DND-41 (cell line): ENCODE results near the gene WFDC12.

ENCODE experiments used
- ATAC-seq: fragments of 200-7000 bp; cut with Tn5 transposase; 3 replicates; pipeline ENCODE4 v1.9.1; 2021; ENCODE audit warnings: low read depth; ENCODE audit not compliant: insufficient read depth
- DNase-seq: peaks from one replicate; pipeline ENCODE4 v3.0.0-alpha.2; 2020
- H2AFZ ChIP-seq: 2 replicates; pipeline ENCODE4 v1.6.0; 2012; ENCODE audit warnings: low read depth, low read length
- H3K27ac ChIP-seq: 2 replicates; pipeline ENCODE4 v1.5.1; 2012; ENCODE audit warnings: low read length, inconsistent platforms
- H3K27me3 ChIP-seq: fragments of 200-600 bp; sonication (generic); 2 replicates; pipeline ENCODE4 v1.6.0; 2012; ENCODE audit warnings: low read length, mild to moderate bottlenecking, inconsistent platforms; ENCODE audit not compliant: insufficient read depth, poor library complexity
- H3K36me3 ChIP-seq: 2 replicates; pipeline ENCODE4 v1.5.1; 2012; ENCODE audit warnings: low read length, inconsistent platforms; ENCODE audit not compliant: insufficient read depth
- H3K4me1 ChIP-seq: 2 replicates; pipeline ENCODE4 v1.5.1; 2012; ENCODE audit warnings: mild to moderate bottlenecking, low read length; ENCODE audit not compliant: insufficient read depth
- H3K4me2 ChIP-seq: 2 replicates; pipeline ENCODE4 v1.6.0; 2012; ENCODE audit warnings: mild to moderate bottlenecking, moderate library complexity, low read length, inconsistent platforms; ENCODE audit not compliant: insufficient read depth
- H3K4me3 ChIP-seq, 2 experiments: fragments of 200-600 bp in 1 of 2; shearing (Covaris generic) in 1 of 2; 2 replicates each; pipeline ENCODE4 v1.5.1; 2012 to 2016; ENCODE audit warnings: inconsistent platforms in 2 of 2, low read length in 2 of 2, mild to moderate bottlenecking in 2 of 2, low read depth in 1 of 2, moderate library complexity in 1 of 2
- H3K79me2 ChIP-seq: 2 replicates; pipeline ENCODE4 v1.6.0; 2012; ENCODE audit warnings: low read length, inconsistent platforms; ENCODE audit not compliant: insufficient read depth
- H3K9ac ChIP-seq: 2 replicates; pipeline ENCODE4 v1.6.0; 2012; ENCODE audit warnings: low read depth, mild to moderate bottlenecking, inconsistent platforms, low read length, moderate library complexity
- H3K9me3 ChIP-seq: 2 replicates; pipeline ENCODE4 v1.5.1; 2012; ENCODE audit warnings: low read length, moderate library complexity, mild to moderate bottlenecking, inconsistent platforms; ENCODE audit not compliant: insufficient read depth, severe bottlenecking
- H4K20me1 ChIP-seq: 2 replicates; pipeline ENCODE4 v1.6.0; 2012; ENCODE audit warnings: low read length; ENCODE audit not compliant: insufficient read depth
- EZH2 ChIP-seq: IDR thresholded peaks from 3 replicates; pipeline ENCODE4 v1.6.1; 2012; ENCODE audit warnings: borderline replicate concordance, low read depth, mild to moderate bottlenecking, moderate library complexity, low read length, inconsistent platforms; ENCODE audit not compliant: severe bottlenecking
- TF ChIP-seq, protein P1 (sequence below): IDR thresholded peaks from 2 replicates; pipeline ENCODE4 v1.5.1; 2012; ENCODE audit warnings: borderline replicate concordance, low read length, moderate library complexity, mild to moderate bottlenecking; ENCODE audit not compliant: poor library complexity, severe bottlenecking; ENCODE audit errors: extremely low read depth

The WFDC12 gene

DNA sequence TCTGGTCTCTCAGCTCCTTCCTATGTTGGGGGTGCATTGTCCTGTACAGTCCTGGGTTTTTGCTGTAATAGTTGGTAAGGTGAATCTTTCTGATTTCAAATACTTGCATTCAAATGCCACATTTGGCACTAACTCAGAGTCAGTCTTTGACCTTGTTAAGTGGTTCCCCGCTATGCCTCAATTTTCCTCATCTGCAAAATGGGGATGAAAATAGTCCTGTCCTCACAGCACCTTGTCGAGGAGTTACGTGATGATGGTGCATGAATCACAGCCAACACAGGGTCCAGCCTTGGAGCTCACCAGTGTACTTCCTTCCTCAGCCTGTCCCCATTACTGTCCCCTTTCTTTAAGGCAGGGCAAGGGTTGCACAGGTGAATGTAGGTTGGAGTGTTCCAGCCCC lies 10.4 kb downstream of the WFDC12 start:
- DNase-seq = no peak

DNA sequence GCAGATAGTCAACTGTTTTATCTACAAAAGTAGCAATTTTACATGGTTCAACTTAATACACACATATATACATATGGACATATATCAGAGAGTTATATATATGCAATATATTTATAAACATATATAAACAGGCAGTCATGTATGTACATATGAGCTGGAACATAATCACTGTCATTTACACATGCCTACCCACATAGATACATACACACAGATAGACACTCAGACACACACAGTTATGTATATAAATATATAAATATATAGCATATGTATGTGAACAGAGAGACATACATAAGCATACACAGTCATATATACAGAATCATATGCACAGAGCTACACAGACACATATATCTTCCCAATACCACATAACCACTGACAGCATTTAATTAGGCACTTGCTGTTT lies 11.5 kb downstream of the WFDC12 start:
- no peak overlapping the region for H2AFZ ChIP-seq
- H3K4me1 ChIP-seq = no peaks in the 10 kb centered on the region
- DNase-seq = no peak
- H3K4me3 ChIP-seq = no peak overlapping the region
- no peak for ATAC-seq
- H3K9me3 ChIP-seq = no peaks in the 10 kb centered on the region
- H3K36me3 ChIP-seq = no peaks in the 10 kb centered on the region
- no peak overlapping the region for H3K9ac ChIP-seq
- TF ChIP-seq, protein P1, sequence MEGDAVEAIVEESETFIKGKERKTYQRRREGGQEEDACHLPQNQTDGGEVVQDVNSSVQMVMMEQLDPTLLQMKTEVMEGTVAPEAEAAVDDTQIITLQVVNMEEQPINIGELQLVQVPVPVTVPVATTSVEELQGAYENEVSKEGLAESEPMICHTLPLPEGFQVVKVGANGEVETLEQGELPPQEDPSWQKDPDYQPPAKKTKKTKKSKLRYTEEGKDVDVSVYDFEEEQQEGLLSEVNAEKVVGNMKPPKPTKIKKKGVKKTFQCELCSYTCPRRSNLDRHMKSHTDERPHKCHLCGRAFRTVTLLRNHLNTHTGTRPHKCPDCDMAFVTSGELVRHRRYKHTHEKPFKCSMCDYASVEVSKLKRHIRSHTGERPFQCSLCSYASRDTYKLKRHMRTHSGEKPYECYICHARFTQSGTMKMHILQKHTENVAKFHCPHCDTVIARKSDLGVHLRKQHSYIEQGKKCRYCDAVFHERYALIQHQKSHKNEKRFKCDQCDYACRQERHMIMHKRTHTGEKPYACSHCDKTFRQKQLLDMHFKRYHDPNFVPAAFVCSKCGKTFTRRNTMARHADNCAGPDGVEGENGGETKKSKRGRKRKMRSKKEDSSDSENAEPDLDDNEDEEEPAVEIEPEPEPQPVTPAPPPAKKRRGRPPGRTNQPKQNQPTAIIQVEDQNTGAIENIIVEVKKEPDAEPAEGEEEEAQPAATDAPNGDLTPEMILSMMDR = no peak
- TF ChIP-seq EZH2 = no peak
- H3K27me3 ChIP-seq = peaks cover 6% of the 10 kb centered on the region
- no peaks in the 10 kb centered on the region for H4K20me1 ChIP-seq
- no peak overlapping the region for H3K27ac ChIP-seq
- H3K79me2 ChIP-seq = no peaks in the 10 kb centered on the region
- no peak overlapping the region for H3K4me2 ChIP-seq

More for the DNA sequence above, 10.4 kb downstream of the WFDC12 start:
- Histone ChIP-seq H4K20me1 (no peaks in the 10 kb centered on the region), H3K4me3 (no peak overlapping the region), H3K9me3 (no peaks in the 10 kb centered on the region), H3K79me2 (no peaks in the 10 kb centered on the region), H3K4me2 (no peak overlapping the region), H2AFZ (no peak overlapping the region), H3K27ac (no peak overlapping the region), H3K27me3 (peaks cover 6% of the 10 kb centered on the region), H3K36me3 (no peaks in the 10 kb centered on the region), H3K4me1 (no peaks in the 10 kb centered on the region), H3K9ac (no peak overlapping the region)
- TF ChIP-seq, protein P1 = no peak
- no peak for TF ChIP-seq EZH2
- no peak for ATAC-seq

DNA sequence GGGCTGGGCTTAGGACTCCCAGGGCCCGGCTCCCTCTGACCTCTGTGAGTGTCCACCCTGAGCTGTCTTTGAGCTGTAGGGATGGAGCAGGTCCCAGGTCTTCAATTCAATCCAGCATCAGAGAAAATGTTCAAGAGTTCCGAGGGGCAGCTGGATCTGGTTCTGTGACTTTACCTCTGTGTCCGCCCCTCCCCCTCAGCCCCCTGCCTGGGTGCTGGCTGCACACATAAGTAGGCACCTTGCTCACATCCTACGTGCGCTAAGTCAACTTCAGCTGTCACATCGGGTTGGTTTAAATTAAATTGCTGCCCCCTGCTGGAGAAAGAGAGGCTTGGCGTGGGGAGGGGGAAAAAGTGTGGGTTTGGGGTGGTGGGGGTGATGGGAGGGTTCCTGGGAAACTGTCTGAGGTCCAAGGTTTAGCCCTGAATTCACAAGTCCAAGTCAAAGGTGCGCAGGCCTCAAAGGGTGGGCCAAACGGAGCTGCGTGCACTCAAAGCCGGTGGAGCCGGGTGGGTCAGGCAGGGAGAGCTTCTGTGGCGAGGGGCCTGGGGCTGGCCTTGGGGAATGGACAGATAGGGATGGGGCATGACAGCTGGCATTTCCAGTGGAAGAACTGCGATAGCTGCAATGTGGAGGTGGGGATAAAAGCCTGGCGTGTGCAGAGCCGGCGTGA lies 12.3 kb downstream of the WFDC12 start:
- no peaks in the 10 kb centered on the region for H3K79me2 ChIP-seq
- TF ChIP-seq EZH2 = no peak
- TF ChIP-seq, protein P1 = peak; percentile 67
- H3K4me2 ChIP-seq = no peak overlapping the region
- H3K36me3 ChIP-seq = no peaks in the 10 kb centered on the region
- H3K27me3 ChIP-seq = peaks cover 4% of the 10 kb centered on the region
- H3K4me3 ChIP-seq = no peak overlapping the region
- no peaks in the 10 kb centered on the region for H4K20me1 ChIP-seq
- H3K4me1 ChIP-seq = no peaks in the 10 kb centered on the region
- DNase-seq (peak; percentile 31), ATAC-seq (peak; percentile 48; the same call in 2 of the 3 replicates)
- no peak overlapping the region for H3K27ac ChIP-seq
- no peak overlapping the region for H2AFZ ChIP-seq
- no peak overlapping the region for H3K9ac ChIP-seq
- no peaks in the 10 kb centered on the region for H3K9me3 ChIP-seq

DNA sequence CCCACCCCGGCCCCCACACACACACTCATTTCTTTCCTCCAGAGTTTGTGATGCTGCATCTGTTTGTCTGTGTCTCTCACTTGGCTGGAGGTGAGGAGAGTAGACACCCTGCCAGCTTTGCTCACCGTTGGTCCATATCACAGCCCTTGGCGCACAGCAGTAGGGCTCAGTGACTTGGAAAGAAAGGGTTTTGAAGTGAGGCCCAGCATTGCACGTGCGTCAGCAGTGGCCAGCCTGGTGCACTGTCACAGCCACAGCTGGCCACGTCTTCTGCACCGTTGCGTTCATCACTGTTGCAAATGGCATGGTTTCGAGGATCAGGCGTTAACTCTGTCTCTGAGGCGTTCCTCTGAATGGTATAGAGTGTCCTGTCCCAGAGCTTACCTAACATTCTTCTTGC lies 13.0 kb downstream of the WFDC12 start:
- Histone ChIP-seq H3K9ac (no peak overlapping the region), H3K36me3 (no peaks in the 10 kb centered on the region), H3K4me1 (no peaks in the 10 kb centered on the region), H3K27me3 (peaks cover 4% of the 10 kb centered on the region), H3K4me2 (no peak overlapping the region), H3K27ac (no peak overlapping the region), H3K79me2 (no peaks in the 10 kb centered on the region), H3K4me3 (no peak overlapping the region), H2AFZ (no peak overlapping the region), H3K9me3 (no peaks in the 10 kb centered on the region), H4K20me1 (no peaks in the 10 kb centered on the region)
- DNase-seq (no peak), ATAC-seq (no peak)
- TF ChIP-seq EZH2 = no peak
- TF ChIP-seq, protein P1 = no peak
